ENCODE measurements around the gene TEX11.
"Not testable (repeated sequence)": the region's sequence is repeated elsewhere in the genome, so short reads cannot be mapped to it uniquely, and the experiment has no call there.

Gene TEX11

DNA sequence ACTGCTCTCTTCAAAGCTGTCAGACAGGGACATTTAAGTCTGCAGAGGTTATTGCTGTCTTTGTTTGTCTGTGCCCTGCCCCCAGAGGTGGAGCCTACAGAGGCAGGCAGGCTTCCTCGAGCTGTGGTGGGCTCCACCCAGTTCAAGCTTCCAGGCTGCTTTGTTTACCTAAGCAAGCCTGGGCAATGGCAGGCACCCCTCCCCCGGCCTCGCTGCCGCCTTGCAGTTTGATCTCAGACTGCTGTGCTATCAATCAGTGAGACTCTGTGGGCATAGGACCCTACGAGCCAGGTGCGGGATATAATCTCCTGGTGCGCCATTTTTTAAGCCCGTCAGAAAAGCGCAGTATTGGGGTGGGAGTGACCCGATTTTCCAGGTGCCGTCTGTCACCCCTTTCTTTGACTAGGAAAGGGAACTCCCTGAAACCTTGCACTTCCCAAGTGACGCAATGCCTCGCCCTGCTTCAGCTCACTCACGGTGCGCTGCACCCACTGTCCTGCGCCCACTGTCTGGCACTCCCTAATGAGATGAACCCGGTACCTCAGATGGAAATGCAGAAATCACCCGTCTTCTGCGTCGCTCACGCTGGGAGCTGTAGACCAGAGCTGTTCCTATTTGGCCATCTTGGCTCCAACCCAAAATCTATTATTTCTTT, 338.5 kb downstream of the TEX11 start:
- not testable (repeated sequence) for DNase-seq

DNA sequence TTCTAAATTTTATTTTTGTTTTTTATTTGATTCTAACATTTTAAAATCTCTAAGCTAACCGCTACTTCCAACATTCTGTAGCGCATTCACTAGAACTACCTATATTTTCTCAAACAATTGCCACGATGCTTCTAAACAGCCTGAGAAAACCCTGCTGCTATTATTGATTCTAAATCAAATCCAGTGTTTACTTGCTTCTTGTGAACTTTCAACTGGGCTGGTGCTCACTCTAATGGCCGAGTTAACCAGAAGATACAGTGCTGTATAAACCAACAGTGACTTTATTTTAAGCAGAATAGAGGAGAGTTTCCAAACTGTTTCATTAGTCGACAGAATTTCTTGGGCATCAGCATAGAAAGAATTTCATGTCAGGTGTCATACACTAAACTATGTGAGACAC, 353.6 kb downstream of the TEX11 start:
- no peak for DNase-seq

DNA sequence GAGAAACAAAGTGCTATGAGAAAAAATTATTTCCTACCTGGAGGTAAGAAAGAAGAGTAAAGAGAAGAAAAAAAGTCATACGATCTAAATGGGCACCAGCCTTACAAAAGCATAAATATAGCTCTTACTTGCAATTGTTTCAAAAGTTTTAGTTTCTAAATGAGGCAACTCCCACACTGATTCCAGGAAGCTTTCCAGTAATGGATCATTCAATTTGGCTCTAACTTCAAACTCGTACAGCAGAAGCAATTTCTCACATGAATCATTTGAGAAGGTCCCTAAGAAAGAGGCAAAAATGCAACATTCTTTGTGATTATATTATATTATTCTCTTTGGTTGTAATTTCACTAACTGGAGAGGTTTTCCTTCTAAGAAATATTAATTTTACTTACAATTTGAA, 354.0 kb downstream of the TEX11 start:
- no peak for DNase-seq

DNA sequence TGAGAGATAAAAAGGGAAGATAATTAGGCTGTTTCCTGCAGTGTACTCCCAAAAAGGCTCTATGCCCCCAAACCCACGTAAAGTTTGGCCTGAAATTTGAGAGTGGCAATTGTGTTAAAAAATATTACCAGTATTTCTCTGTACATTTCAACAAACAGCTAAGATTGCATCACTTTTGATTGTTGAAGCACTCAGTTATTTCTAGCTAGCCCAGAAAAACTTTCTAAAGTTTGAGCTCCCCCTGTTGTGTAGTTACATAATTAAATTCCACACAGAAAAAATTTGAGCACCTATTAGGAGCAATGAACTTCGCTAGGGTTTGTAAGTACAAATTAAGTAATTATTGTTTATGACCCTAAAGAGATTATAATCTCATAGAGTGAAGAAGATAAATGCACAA, 354.4 kb downstream of the TEX11 start:
- no peak for DNase-seq

DNA sequence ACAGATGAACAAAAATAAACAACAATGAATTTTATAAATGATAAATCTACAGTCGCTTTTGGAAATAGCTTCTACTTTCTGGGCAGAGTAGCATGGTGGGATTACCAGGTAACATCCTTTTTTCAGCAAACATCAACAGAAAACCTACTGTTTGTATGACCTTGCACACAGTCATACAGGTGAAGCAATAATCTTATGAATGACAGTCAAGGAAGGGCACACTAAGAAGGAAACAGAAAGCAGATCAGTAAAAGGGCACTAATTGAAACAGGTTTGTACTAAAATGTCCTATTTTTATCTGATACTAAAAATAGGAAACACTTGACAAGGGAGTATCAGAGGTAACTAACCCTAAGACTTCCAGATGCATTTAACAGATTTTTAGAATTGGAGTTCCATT, 355.0 kb downstream of the TEX11 start:
- no peak for DNase-seq

DNA sequence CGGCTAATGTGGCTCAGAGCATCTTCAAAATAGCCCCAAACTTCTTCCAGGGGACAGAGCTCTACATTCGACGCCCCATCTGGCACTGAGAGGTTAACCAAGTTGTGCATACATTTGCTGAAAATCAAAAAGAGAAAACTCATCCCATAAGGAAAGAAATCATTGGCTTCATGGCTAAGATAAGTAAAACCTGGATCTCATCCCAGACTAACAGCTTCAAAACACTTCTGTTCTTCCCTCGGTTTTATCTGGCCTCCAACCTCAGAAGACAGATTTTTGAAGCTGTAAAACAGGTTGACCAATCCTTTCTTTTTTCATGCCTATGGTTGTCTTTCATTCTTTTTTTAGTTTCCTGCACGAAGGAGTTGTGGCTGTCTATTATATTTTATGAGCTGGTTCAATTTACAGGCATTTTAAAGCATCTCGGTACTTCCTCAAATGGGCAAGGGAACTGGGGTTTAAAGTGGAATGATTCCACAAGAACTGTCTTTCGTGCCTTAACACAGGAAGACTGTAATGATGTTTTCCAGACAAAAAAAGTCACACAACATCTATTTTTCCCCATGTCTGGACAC, 356.3 kb downstream of the TEX11 start:
- DNase-seq: no peak

DNA sequence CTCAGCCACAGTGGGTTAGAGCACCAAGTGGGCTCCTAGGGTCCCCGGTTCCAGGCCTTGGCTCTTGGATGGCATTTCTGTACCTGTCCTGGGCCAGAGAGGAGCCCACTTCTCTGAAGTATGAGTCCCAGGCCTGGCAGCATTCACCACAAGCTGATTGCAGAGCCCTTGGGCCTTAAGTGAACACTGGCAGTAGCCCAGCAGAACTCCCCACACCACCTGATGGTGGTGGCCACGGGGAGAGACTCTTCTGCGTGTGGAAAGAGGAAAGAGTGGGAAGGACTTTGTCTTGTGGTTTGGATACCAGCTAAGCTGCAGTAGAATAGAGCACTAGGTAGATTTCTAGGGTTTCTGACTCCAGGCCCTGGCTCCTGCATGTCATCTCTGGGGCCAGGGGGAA, 359.1 kb downstream of the TEX11 start:
- DNase-seq: no peak

DNA sequence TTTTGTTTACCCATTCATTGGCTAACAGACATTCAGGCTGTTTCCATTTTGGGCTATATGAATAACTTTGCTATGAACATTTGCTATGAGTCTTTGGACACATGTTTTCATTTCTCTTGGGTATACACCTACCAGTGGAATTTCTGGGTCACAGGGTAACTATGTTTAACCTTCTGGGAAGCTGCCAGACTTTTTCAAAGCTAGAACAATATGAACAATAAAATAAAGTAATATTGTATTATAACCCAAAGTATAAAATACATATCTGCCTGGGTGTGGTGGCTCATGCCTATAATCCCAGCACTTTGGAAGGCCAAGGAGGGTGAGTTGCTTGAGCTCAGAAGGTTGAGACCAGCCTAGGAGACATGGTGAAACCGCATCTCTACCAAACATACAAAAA, 373.3 kb downstream of the TEX11 start:
- DNase-seq: no peak

DNA sequence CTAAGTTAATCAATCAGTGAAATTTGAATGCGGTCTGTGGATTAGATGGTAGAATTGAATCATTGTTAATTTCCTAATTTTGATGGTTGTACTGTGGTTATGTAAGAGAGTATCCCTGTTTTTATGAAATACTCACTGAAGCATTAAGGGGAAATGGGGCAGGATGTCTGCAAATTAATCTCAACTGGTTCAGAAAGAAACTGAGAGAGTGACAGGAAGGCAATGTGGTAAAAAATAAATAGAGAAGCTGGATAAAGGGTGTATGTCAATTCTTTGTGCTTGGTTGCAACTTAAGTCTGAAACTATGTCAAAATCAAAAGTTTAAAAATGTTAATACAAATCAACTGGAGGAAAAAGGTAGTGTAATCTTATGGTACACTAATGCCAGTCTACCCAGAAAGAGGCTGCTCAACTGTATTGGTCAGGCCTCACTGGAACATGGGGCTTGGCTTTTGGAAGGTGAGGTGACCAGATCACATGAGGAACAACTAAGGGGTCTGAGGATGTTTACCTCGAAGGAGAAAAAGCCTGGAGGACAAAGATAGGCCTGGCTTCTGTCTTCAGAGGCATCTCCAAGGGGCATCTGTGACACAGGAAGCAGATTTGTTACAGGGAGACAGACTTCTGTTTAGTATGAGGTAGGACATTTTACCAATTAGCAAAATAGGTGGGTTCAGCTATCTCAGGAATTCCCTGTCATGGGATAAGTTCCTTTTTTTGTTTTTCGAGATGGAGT, 380.7 kb downstream of the TEX11 start:
- DNase-seq: no peak

DNA sequence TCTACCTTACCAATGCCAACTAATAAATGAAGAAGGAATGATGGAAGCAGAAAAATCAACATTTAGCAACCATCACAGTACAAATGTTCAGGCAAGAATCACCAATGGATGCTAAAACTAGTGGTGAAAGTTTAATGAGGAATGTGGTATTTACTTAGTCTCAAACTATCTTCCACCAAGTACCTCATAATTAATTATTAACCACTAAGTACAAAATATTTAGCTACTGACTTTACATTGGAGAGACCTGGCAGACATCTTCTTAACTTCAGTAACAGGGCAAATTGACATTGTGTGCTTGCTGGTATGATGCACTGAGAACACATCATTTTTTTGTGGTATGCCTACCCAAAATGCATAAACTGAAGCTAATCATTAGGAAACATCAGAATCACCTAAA, 381.5 kb downstream of the TEX11 start:
- DNase-seq: no peak

DNA sequence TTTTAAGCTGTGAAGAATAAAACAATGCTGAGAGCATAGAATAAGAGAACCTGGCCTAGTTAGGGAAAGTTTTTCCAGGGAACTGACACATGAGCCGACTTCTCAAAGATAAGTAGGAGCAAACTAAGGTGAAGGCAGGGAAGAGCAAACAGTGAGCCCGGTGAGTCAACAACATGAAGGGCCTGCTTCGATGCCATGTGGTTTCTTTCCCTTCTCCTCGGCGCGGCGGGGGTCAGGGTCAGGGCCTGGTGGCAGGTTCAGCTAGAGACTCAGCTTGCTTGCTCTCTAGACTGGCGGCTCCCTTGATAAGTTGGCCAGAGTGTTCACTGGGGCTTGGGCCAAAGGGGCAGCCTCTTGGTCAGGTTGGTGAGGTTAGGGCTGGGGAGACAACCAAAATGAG, 382.8 kb downstream of the TEX11 start:
- DNase-seq: no peak

DNA sequence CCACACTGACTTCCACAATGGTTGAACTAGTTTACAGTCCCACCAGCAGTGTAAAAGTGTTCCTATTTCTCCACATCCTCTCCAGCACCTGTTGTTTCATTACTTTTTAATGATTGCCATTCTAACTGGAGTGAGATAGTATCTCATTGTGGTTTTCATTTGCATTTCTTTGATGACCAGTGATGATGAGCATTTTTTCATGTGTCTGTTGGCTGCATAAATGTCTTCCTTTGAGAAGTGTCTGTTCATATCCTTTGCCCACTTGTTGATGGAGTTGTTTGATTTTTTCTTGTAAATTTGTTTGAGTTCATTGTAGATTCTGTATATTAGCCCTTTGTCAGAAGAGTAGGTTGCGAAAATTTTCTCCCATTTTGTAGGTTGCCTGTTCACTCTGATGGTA, 392.8 kb downstream of the TEX11 start:
- not testable (repeated sequence) for DNase-seq

DNA sequence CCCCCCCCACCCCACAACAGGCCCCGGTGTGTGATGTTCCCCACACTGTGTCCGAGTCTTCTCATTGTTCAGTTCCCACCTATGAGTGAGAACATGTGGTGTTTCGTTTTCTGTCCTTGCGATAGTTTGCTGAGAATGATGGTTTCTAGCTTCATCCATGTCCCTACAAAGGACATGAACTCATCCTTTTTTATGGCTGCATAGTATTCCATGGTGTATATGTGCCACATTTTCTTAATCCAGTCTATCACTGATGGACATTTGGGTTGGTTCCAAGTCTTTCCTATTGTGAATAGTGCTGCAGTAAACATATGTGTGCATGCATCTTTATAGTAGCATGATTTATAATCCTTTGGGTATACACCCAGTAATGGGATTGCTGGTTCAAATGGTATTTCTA, 393.2 kb downstream of the TEX11 start:
- DNase-seq: not testable (repeated sequence)

DNA sequence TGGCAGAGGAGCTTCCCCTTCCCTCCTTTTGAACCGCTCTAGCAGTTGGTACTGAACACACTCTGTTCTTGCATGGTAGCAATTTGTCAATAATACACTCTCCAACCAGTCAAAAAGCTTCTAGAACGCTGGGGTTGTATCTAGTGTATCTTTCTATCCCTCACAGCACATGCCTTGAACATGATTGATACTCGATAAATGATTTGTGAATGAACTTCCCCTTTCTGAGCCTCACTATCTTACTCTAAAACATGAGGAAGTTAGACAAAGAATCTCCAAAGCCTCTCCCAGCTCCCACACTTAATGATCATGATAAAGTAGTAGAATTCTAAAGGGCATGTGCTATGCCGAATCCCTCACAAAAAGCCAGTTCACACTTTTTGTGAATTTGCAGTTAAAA, 399.4 kb downstream of the TEX11 start:
- DNase-seq: no peak

DNA sequence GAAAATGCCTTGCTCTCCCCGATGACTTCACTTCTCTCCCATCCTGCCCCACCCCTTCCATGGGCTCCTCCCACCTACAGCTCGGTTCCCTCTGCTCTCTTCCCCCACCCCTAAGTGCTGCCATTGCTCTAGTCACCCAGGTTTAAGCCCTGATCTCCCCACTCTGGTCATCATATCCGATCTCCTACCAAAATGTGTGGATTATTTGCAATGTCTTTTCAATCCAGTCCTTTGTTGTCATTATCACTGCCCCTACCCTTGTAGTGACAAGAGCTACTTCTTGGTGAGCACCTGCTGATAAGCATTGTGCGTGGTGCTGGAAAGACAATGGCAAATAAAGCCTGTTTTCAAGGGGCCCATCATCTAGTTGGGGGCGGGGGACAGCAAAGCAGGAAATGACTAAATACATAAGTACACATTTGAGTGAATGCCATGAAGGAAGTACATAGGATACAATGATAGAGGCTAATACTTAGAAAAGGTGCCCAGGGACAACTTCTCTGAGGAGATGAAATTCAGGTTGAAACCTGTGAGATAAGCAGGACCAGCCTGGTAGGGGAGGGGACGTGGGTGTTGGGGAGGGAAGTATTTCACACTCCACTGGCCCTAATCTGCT, 400.1 kb downstream of the TEX11 start:
- DNase-seq: no peak

DNA sequence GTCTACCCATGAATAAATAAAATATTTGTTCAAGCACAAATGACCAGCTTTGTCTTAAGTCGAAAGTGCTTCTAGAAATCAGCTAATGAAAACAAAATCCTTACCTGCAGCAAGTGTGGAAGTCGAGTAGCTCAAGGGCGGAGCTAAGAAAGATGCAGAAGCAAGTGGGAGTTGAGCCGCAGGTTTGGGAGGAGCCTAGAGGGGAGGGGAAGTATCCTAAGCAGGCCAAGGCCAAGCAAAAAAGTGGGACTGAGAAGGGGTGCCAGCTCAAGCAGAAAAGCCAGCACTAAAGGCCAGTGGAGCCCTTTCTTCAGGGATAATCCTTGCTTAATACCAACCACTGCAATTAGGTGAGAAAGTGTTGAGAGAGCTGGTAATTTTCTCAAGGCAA, 403.1 kb downstream of the TEX11 start:
- no peak for DNase-seq

DNA sequence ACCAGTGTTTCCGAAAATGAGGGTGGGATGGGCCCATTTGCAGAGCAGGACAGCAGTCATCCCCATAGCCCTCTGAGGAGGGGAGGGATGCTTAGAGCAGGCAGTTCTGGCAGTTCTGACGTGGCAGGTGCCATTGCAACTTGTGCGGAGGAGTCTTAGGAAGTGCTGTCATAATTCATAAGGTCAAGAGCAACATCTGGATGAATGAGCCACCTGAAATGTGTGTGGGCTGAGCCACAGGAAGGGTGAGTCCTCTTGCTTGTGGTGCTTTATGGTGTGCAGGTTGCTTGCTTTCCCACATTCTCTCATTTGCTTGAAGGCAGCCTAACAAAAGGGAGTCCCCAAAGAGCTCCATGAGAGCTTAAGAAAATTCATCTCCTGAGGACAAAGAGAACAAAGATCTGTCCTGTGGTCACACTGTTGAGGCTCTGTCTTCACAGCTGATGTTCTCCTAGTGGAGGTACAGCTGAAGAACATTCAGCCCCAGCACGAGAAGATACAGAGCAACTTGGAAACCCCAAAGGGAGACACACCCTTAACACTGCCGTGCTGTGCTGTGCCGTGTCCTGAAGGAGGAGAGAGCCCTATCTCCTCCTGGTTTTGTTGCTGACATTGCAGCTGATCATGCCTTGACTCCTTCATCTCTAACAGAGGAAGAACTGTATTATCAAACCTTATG, 403.6 kb downstream of the TEX11 start:
- DNase-seq: no peak

DNA sequence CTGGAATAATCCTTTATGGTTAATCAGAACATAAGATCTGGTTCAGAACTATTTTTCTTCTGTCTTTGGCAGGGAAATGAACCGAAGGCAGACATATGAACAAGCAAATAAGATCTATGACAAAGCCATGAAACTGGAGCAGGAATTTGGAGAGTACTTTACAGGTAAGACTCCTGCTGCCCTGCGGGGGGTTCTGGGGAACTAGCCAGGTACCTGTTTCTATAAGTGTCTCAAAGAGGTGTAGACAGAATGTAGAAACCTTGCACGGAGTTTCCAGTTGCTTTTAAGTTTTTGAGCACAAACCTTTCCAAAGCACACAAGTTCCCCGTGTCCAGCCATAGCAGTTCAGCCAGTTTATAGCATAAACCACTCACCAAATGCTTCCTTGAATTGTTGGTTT, 407.7 kb downstream of the TEX11 start:
- no peak for DNase-seq

DNA sequence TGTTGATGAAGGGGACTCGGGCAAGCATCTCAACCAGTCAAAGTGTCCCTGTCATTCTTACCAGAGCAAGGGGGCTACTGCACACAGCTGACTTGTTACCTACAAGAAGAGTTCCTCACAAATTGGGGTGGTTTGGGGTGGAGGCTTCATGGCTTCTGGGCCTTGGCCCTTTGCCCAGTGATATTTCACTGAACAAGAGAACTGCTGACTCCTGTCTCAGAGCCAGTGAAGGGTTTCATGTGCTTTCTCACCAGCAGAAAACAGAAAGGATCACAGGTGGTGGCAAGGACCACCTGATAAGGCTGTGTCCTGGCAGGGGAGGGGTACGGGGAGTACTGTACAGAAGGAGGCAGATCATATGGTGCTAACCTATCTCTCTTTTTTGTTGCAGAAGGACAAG, 410.4 kb downstream of the TEX11 start:
- DNase-seq: no peak

DNA sequence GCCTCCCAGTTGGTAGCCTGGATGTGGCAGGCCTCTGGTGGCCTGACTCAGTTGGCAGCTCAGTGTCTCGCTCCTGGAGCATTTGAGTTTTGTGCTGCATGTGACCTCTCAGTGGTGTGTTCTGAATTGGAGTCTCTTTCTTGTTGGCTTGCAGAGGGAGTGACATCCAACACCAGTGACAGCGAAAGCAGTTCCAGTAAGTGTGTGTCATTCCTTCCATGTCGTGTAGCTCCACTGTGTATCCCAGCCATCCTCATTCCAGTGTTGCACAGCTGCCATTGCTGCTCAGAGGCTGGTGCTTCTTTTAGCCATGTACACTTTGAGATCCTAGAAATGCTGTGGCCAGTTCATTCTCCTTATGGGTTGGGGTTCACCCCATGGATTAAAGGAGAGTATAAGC, 411.5 kb downstream of the TEX11 start:
- DNase-seq: no peak

DNA sequence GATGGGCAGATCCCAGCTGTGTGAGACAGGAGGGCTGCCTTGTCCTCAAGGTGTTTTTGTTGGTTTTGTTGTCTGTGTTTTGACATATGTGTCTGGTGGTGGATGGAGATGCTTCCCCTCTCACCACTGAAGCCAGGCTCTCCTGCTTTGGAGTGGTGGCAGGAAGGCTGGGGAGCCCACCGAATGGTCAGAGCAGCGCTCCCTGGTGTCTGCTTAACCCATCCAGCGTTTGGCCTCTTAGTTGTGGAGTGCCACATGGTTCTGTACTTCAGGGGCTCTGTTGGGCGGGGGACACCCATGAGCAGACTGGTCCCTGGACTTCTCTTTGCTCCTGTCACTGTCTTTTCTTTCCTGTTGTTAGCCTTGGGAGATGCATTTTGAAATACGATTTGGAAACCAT, 412.0 kb downstream of the TEX11 start:
- no peak for DNase-seq

DNA sequence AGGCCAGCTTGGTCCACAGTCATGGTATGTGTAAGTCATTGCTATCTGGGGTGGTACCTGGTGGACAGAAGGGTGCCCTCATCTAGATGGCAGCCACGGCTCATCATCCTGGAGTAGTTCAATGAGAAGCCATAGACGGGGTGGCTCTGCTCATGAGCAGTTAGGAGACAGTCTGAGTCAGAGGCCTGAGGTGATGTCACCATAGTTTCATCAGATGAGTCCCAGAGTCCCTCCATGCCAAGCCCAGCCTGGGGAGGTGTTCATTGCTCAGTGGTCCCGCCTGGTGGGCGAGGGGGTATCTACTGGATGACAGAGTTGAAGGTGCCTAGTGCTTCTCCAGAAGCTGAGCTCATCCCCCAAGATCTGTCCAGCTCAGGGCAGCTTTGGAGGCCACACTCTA, 414.1 kb downstream of the TEX11 start:
- no peak for DNase-seq

DNA sequence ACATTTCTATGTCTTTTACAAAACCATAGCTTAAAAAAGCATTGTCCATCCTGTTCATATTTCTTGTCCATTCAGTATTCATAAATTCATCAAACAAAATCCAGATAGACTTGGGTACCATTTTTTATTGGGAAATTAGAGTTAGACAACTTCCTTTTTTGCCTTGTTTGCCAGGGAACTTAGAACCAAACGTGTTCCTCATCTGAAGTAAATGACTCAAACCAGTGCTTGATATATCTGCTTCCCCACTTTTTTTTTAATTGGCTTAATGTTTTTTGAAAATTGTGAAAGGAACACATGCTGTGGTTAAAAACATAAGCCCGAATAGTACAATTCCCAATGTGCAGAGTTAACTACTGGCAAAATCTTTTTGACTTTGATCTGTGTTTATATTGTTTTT, 419.7 kb downstream of the TEX11 start:
- no peak for DNase-seq

DNA sequence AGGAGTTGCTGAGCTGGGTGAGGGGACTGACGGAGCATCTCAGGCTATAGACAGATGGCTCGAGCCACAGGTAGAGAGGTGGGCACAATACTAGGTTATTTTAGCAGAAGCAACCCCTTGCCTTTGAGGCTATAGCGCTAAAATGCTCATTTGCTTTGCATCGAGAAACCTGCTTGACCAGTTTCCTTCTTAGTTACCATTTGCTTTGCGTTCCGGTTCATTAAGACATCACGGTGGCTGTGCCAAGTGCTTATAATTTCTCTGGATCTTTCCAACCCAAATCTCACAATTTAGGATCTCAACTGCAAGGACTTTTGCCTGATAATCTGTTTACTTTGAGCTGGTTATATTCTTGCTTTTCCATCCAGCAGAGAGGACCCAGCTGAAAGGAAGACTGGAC, 423.0 kb downstream of the TEX11 start:
- DNase-seq: no peak
